Activated CD4-positive, alpha-beta T cell treated with anti-CD3 and anti-CD28 coated beads, Interleukin-2, amount 10 ng/mL, durations not matched to agents 24 days and 14 days (primary cell): Measurements from ENCODE around the gene CNOT6L. TPM values are rescaled to one million over a fixed set of nuclear protein-coding genes. Genes with fewer than 3 reads are reported as not detected.

ENCODE experiments used
- total RNA-seq: library from RNA; stranded (reverse); gene quantifications from 2 replicates; pipeline ENCODE4 v1.2.3, GENCODE V29; 2022

Gene CNOT6L
- total RNA-seq, 1 donor from 2014 or later, result 105 TPM

Other genes starting within 250 kb of the CNOT6L start
- gene CXCL13, start 213.5 kb downstream of the CNOT6L start, total RNA-seq, result 25.5 and 25.7 TPM in 2 replicates
- 65.0 and 72.7 TPM in 2 replicates for gene MRPL1, start 43.5 kb upstream of the CNOT6L start, total RNA-seq
- not detected in 2 replicates for gene FRAS1, start 238.0 kb upstream of the CNOT6L start, total RNA-seq